Stimulated activated naive CD8-positive, alpha-beta T cell treated with anti-CD3 and anti-CD28 coated beads, Interleukin-15, Interleukin-2, amounts not matched to agents 100 U/mL and 50 U/mL, for 24 hours (primary cell): Measurements from ENCODE around the gene ZNF143.
"Not testable (repeated sequence)": the region's sequence is repeated elsewhere in the genome, so short reads cannot be mapped to it uniquely, and the experiment has no call there.

Source experiments
- ATAC-seq: fragments of 150-1000 bp; cut with Tn5 transposase; one replicate; pipeline ENCODE4 v1.10.0; 2021
- DNase-seq: peaks from one replicate; pipeline ENCODE4 v3.0.0; 2021

Gene ZNF143

GRCh38 chr11:9498457-9499078, 37.8 kb downstream of the ZNF143 start:
- DNase-seq (no peak), ATAC-seq (no peak)

DNA sequence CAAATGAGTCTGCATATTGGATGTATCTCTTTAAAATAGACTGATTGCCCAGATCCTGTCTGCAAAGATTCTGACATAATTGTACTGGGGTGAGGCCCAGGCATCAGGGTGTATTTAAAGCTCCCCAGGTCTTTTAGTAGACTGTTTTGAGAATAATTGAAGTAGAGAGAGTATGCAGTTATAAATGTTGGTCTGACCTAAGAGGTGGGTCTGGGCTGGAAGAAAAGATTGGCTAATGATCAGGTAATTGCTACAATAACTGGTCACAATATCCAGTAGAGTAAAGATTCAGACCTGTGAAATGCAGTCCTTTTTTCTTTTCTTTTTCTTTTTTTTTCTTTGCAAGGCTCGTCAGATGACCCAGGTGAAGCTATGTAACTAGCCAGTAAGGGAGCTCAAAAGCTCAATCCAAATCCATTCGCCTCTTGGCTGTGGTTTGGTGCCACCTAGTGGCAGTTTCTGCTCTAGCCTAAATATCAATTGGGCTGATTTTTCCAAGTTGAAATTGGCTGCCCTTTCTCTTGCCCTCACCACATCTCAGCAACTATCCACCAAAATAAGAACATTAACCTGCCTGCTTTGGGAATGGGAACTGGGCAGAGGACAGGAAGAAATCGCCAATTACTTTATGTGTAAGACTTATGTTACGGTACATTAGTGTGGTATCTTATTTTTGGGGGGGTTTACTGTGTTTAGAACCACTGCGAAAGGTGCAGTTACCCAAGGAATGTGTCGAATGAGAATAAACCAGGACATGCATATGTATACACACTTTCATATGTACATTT, 45.9 kb downstream of the ZNF143 start:
- ATAC-seq, result peak; percentile 81
- peak; percentile 80 for DNase-seq

DNA sequence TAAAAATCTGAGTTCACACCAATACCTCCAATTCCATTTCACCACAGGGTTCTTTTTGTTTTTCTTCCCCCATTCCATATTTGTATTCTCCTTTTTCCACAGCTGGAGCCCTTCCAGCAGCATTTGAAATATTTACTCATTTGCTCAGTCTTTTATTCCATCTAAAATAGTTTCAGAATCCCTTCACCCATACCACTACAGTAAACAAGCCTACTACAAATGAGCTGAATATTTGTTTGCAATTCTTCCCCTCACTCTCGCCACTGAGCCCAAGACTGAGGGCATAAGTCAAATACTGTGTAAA, 46.4 kb downstream of the ZNF143 start:
- DNase-seq (no peak), ATAC-seq (no peak)

- no peak for ATAC-seq
These were observed 48.2 kb downstream of the ZNF143 start for GRCh38 chr11:9509041-9509440.

GRCh38 chr11:9512370-9513019, 51.7 kb downstream of the ZNF143 start:
- DNase-seq (no peak), ATAC-seq (no peak)

More at GRCh38 chr11:9509041-9509440, 48.2 kb downstream of the ZNF143 start:
- DNase-seq, result no peak

DNA sequence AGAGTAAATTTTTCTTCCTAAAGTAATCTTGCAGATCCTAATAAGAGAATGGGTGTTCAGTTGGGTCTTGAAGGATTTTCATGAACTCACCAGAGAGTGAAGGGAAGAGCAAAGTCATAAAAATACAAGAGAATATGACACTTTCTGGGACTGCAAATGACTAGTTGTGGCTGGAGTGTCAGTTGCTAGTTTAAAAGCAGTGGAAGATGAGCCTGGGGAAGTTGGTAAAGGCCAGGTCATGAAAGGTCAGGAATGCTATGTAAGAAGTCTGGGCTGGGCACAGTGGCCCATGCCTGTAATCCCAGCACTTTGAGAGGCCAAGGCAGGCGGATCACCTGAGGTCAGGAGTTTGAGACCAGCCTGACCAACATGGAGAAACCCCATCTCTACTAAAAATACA, 53.8 kb downstream of the ZNF143 start:
- ATAC-seq, DNase-seq: not testable (repeated sequence)

- no peak for ATAC-seq
- no peak for DNase-seq
These were observed 55.3 kb downstream of the ZNF143 start for GRCh38 chr11:9516113-9516512.

GRCh38 chr11:9518835-9519410, 58.1 kb downstream of the ZNF143 start:
- ATAC-seq, result no peak
- DNase-seq, result no peak

- no peak for DNase-seq
- no peak for ATAC-seq
These were observed 63.2 kb downstream of the ZNF143 start for GRCh38 chr11:9524001-9524400.

DNA sequence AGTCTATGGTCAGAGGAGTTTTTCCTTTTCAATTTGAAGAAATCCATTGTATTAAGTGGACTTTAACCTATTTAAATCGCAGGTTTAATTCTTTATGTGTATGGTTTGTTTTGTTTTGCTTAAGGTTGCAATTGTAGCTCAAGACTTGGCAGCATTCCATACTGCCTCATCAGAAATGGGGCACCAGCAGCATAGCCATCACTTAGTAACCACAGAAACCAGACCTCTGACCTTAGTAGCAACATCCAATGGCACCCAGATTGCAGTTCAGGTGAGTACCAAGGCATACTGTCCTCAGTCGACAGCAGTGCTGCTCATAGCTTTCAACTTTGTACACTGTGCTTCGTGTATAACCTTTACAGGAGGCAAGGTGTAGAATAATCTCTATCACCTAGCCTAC, 64.3 kb downstream of the ZNF143 start:
- DNase-seq, result no peak
- ATAC-seq, result no peak

DNA sequence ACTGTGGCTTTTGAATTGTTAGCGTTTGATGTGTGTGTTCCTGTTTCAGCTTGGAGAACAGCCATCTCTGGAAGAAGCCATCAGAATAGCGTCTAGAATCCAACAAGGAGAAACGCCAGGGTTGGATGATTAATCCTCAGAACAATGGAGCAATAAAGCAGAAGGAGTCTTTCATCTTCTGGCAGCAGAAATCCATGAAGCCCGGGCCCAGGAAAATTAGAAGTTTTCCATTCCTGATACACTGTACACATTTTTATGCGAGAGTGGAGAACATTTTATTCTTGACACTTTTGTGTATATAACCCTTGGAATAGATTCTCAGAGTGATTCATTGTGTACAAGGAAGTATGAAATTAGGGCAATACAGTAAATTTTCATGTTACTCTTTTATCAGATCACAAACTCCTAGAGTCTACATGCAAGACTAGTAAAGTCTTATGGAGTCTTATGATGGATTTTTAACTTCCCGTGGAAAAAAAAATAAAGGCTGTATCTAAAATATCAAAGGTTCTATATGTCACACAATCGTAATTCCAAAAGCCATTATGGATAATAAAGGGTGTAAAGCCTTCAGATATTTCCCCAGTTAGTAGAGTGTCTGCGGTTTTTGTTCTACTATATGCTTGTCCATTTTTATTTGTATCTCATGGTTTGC, 66.8 kb downstream of the ZNF143 start:
- no peak for DNase-seq
- ATAC-seq, result no peak

DNA sequence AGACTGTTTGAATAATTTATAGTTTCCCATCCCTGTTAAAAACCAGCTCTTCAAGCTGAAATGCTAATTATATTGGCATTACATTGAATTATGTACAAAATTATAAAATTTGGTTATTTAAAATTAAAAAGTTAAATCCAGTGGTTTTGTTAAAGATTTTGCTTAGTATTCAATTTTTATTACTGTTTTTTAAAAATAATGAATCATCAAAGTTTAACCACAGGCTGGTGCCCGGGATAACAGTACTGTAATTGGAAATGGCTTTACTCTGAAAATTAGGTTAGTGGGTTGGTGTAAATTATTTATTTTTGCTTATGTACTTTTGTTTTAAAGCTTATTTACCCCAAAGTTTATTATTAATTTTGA, 67.3 kb downstream of the ZNF143 start:
- no peak for DNase-seq
- no peak for ATAC-seq

GRCh38 chr11:9528573-9529333, 67.9 kb downstream of the ZNF143 start:
- ATAC-seq, result no peak
- no peak for DNase-seq

- ATAC-seq (no peak), DNase-seq (no peak)
These were observed 68.5 kb downstream of the ZNF143 start for GRCh38 chr11:9529334-9529650.

DNA sequence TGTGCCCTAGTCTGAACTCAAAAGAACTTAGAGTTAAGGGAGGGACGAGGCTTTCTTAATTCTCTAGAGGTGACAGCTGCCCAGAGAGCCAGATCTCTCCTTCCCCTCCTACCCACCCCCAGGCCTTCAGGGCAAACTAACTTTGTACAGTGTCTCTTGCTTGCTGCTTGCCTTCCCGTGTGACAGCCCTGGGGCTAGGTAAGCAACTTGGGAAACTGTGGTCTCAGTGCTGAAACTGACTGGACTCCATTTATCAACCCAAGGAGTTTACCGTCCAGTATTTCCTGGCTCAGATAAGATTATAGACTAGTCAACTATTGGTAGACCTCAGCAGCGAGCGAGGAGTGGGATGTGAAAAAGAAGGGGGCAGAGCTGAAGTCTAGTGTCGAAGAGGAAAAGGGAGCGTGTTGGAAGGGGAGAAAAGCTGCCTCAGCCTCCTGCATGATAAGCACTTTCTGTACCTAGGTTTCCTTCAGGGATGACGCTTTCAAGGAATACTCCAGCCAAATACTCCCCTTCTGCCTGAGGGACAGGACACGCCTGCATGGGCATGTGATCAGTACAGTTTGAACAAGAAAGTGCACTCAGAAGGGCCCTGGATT, 69.3 kb downstream of the ZNF143 start:
- DNase-seq (no peak), ATAC-seq (no peak)

GRCh38 chr11:9530901-9531625, 70.3 kb downstream of the ZNF143 start:
- no peak for ATAC-seq
- no peak for DNase-seq

- no peak for ATAC-seq
- DNase-seq, result no peak
These were observed 72.2 kb downstream of the ZNF143 start for GRCh38 chr11:9533058-9533457.

DNA sequence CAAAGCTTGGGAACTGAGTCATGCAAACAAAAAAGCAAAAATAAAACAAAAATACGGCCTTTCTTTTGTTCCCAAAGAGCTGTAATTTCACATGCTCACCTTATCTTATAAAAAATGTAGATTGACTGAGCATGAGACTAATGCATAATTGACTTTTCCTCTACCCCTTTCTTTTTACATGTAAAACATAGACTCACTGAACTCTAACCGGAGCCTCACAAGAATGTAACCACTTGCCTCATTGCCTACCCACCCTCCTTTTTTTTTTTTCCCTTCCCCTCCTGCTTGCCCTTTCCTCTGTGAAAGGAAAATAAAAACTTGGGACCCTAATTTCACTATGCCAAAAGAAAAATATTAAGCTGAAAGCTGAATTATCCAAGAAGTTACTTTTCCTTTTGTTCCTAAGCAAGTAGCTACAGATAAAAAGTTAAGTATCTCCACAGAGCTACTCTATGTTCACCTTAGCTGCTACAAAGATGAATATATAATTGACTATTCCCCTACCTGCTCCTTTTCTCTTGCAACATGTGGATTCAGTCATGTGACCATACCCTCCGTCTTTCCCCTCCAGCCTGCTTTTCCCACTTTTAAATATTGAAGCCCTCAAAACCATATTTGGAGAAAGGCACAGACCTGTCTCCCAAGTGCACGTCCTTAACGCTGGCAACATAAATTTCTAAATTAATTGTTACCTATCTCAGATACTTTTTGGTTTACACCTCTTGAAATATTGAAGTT, 73.1 kb downstream of the ZNF143 start:
- DNase-seq, result no peak
- no peak for ATAC-seq

- ATAC-seq (peak; percentile 49), DNase-seq (peak; percentile 91)
These were observed 74.5 kb downstream of the ZNF143 start for GRCh38 chr11:9535189-9535781.

DNA sequence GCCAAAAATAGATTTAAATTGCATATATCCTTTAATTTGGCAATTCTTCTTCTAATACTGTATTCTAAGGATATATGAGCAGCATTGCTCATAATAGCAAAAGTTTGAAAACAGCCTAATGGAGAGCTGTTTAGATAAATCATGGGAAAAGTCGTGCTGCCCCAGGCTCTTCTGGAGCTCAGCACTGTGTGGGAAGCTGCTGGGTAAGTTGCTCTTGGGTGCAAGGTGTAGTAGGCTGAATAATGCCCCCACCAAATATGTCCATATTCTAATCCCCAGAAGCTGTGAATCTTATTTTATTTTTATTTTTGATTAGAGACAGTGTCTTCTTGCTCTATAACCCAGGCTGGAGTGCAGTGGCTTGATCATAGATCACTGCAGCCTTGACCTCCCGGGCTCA, 77.7 kb downstream of the ZNF143 start:
- no peak for ATAC-seq
- DNase-seq, result no peak
